ENCODE data around the gene PGAP1. TPM values are rescaled to one million over a fixed set of nuclear protein-coding genes. Genes with fewer than 3 reads are reported as not detected.
"Not testable (repeated sequence)": the region's sequence is repeated elsewhere in the genome, so short reads cannot be mapped to it uniquely, and the experiment has no call there.

The PGAP1 gene
- total and polyA plus RNA-seq, 12 donors, result 0.99 to 9.8 (median 5.6) TPM

DNA sequence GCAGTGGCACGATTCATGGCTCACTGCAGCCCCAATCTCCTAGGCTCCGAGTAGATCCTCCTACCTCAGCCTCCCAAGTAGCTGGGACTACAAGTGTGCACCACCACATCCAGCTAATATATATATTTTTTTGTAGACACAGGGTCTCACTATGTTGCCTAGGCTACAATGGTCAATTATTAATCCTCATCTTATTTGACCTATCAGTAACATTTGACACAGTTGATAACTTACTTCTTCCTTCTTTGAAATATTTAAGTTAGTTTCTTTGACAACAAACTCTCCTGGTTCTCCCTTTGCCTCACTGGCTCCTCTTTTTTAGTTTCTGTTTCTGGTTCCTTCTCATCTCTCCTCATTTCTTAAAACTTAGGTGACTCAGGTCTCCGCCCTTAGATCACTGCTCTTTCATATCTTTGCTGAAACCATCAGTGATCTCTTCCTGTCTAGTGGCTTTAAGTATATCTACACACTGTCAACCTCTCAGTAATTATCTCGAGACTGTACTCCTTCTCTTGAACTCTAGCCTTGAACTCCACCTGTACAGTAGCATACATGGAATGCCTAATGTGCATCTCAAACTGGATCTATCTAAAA, 11.5 kb downstream of the PGAP1 start:
- ATAC-seq (no peak), DNase-seq (no peak)
- Histone ChIP-seq H3K9me3 (peaks cover 0 to 10% (median 0%) of the 10 kb centered on the region in 11 donors), H3K27ac (peak overlapping the region in 1 of 10 donors; percentile 47), H3K27me3 (no peaks in the 10 kb centered on the region), H3K4me1 (peaks cover 0 to 9% (median 0%) of the 10 kb centered on the region in 9 donors), H3K36me3 (peaks cover 0 to 84% (median 17%) of the 10 kb centered on the region in 9 donors), H3K4me3 (no peak overlapping the region)
- intact Hi-C loops (cut with DNase I), result no loop called here
- WGBS, 2 donors, result 96 to 97% methylated on average over 4 of the region's 4 CpGs
- TF ChIP-seq, protein P1, sequence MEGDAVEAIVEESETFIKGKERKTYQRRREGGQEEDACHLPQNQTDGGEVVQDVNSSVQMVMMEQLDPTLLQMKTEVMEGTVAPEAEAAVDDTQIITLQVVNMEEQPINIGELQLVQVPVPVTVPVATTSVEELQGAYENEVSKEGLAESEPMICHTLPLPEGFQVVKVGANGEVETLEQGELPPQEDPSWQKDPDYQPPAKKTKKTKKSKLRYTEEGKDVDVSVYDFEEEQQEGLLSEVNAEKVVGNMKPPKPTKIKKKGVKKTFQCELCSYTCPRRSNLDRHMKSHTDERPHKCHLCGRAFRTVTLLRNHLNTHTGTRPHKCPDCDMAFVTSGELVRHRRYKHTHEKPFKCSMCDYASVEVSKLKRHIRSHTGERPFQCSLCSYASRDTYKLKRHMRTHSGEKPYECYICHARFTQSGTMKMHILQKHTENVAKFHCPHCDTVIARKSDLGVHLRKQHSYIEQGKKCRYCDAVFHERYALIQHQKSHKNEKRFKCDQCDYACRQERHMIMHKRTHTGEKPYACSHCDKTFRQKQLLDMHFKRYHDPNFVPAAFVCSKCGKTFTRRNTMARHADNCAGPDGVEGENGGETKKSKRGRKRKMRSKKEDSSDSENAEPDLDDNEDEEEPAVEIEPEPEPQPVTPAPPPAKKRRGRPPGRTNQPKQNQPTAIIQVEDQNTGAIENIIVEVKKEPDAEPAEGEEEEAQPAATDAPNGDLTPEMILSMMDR (IDR thresholded peaks at IDR 0.05), result no peak

DNA sequence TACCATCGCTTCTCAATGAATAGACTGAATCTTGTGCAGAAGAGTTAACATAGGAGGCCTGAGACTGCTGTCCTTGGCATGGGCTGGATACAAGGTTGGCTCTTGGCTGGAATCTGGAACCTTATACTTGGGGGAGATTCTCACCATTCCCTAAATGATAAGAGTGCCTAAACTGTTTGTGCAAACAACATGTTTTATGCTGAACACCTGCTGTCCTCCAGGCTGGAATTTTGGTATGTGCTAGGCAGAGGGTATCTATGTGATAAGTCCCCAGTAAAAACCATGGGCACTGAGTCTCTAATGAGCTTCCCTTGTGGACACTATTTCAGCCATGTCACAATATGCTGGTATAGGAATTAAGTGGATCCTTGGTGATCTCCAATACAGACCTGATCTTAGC, 12.8 kb downstream of the PGAP1 start:
- intact Hi-C loops (cut with DNase I), result no loop called here
- H3K9me3 ChIP-seq, result peaks cover 0 to 10% (median 0%) of the 10 kb centered on the region in 11 donors
- WGBS, 2 donors, result 98 to 100% methylated on average over 1 of the region's 1 CpG
- H3K27me3 ChIP-seq, result no peaks in the 10 kb centered on the region
- TF ChIP-seq, protein P1 (IDR thresholded peaks at IDR 0.05), result no peak
- ATAC-seq (no peak), DNase-seq (no peak)
- peaks cover 0 to 73% (median 17%) of the 10 kb centered on the region in 9 donors for H3K36me3 ChIP-seq
- H3K4me3 ChIP-seq, result no peak overlapping the region
- no peak overlapping the region for H3K27ac ChIP-seq
- peaks cover 0 to 9% (median 0%) of the 10 kb centered on the region in 9 donors for H3K4me1 ChIP-seq

DNA sequence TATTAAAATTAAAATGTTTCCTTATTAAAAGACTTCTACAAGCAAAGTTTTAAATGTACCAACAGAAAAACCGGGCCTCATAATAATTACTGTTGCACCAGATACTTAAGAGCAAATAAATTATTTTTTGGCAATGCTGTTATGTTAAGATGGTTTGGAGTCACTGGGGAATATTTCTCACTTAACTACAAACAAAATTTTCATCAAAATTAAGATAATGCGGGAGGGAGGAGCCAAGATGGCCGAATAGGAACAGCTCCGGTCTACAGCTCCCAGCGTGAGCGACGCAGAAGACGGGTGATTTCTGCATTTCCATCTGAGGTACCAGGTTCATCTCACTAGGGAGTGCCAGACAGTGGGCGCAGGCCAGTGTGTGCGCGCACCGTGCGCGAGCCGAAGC, 21.1 kb downstream of the PGAP1 start:
- 82 to 87% methylated on average over 8 of the region's 15 CpGs for WGBS, 2 donors
- H3K27me3 ChIP-seq, result not testable (repeated sequence)

DNA sequence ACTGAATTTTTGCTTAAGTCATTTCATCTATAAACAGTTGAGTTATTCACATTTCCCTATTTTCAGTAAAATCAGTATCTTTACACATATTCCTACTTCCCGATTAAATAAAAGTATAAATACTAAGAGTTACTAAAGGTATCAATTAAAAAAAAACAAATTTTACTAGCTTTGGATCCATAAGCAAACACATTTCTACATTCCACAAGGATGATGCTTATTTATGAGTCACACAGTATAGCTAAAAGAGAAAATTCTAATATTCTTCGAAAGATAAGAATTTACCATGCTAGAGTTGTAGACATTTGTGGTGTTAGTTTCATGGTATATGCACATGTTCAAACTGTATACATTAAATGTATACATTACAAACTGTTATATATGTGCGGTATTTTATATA, 23.7 kb downstream of the PGAP1 start:
- 98% methylated on average over 3 of the region's 3 CpGs for WGBS, 2 donors
- no peaks in the 10 kb centered on the region for H3K9me3 ChIP-seq
- TF ChIP-seq, protein P1 (IDR thresholded peaks at IDR 0.05), result no peak
- no peak for DNase-seq
- H3K27ac ChIP-seq, result no peak overlapping the region
- no peaks in the 10 kb centered on the region for H3K4me1 ChIP-seq
- peaks cover 0 to 48% (median 2%) of the 10 kb centered on the region in 9 donors for H3K36me3 ChIP-seq
- intact Hi-C loops (cut with DNase I), result no loop called here
- H3K27me3 ChIP-seq, result no peaks in the 10 kb centered on the region
- H3K4me3 ChIP-seq, result no peak overlapping the region
- no peak for ATAC-seq

More for the DNA sequence above, 21.1 kb downstream of the PGAP1 start:
- ATAC-seq; intact Hi-C loops (cut with DNase I); H3K4me3 ChIP-seq; H3K9me3 ChIP-seq; H3K27ac ChIP-seq; H3K4me1 ChIP-seq; DNase-seq: not testable (repeated sequence)
- peaks cover 0 to 35% (median 0%) of the 10 kb centered on the region in 9 donors for H3K36me3 ChIP-seq

DNA sequence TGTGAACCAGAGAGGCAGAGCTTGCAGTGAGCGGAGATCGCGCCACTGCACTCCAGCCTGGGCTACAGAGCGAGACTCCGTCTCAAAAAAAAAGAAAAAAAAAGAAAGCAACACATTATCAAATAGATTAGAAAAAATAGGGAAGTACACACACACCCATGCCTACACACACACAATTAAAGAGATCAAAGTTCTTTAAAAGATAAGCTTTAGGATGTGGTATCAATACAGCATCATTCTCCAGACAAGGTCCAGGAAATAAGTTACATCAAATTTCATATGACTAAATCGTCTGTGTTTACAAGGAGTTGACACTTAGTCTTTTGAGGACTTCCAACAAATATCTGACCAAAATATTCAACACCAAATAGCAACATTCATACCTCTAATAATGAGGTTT, 25.7 kb downstream of the PGAP1 start:
- intact Hi-C loops (cut with DNase I), result no loop called here
- WGBS, 2 donors, result 94 to 99% methylated on average over 6 of the region's 6 CpGs

More for the DNA sequence above, 25.7 kb downstream of the PGAP1 start:
- Histone ChIP-seq H3K4me1 (no peaks in the 10 kb centered on the region), H3K27ac (no peak overlapping the region), H3K9me3 (no peaks in the 10 kb centered on the region), H3K36me3 (peaks cover 0 to 67% (median 17%) of the 10 kb centered on the region in 9 donors), H3K4me3 (no peak overlapping the region), H3K27me3 (no peaks in the 10 kb centered on the region)
- DNase-seq, result no peak
- TF ChIP-seq, protein P1 (IDR thresholded peaks at IDR 0.05), result no peak
- no peak for ATAC-seq
